ENCODE data around the gene ARHGAP33.

The ARHGAP33 gene

DNA sequence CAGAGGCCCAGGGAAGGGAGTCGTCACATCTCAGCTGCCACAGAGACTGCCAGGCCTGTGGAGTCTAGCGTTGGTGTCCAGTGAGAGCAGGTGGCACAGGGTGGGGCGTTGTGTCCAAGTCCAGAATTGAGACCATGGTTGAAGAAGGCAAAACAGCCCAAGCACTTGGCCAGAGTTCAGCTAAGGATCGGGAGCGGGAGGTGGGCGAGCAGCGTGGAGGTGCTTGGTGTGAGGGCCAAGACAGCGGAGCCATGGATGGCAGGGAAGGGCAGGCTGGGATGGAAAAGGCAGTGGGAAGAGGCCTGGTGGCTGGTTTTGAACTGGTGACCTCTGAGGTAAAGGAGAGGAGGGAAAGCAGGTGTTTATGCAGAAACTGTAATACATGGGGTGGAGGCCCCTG is 41.1 kb upstream of the ARHGAP33 start:
- no peak for TF ChIP-seq ZNF274 (IDR thresholded peaks at IDR 0.05; ENCODE audit: low read depth, low read length)
- no peak overlapping the region for H3K4me3 ChIP-seq (ENCODE audit: low read length)

- TF ChIP-seq ZNF274 (IDR thresholded peaks at IDR 0.05; ENCODE audit: low read depth, low read length), result no peak
- no peak overlapping the region for H3K4me3 ChIP-seq (ENCODE audit: low read length)
Observed at GRCh38 chr19:35734889-35735288, 40.5 kb upstream of the ARHGAP33 start.

GRCh38 chr19:35736913-35737886 is 38.2 kb upstream of the ARHGAP33 start:
- no peak overlapping the region for H3K4me3 ChIP-seq (ENCODE audit: low read length)
- TF ChIP-seq ZNF274 (IDR thresholded peaks at IDR 0.05; ENCODE audit: low read depth, low read length), result no peak

- no peak overlapping the region for H3K4me3 ChIP-seq (ENCODE audit: low read length)
- TF ChIP-seq ZNF274 (IDR thresholded peaks at IDR 0.05; ENCODE audit: low read depth, low read length), result no peak
Observed at GRCh38 chr19:35738021-35738886, 37.1 kb upstream of the ARHGAP33 start.

DNA sequence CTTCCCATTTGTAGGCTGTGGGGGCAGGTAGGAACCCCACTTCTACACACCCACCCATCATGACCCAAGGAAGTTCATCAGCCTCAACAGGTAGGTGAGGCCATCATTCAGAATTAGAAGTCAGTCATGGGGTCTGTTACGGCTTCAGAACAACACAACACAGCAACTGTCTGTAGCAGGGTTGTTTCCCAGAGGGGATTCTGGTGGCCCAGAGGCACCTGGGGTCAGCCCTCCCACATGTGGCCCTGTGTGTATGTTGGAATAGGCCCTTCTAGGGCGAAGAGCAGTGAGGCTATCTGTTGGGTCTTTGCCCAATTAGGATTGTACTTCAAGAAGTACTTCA is 36.5 kb upstream of the ARHGAP33 start:
- no peak for TF ChIP-seq ZNF274 (IDR thresholded peaks at IDR 0.05; ENCODE audit: low read depth, low read length)
- H3K4me3 ChIP-seq (ENCODE audit: low read length), result no peak overlapping the region

DNA sequence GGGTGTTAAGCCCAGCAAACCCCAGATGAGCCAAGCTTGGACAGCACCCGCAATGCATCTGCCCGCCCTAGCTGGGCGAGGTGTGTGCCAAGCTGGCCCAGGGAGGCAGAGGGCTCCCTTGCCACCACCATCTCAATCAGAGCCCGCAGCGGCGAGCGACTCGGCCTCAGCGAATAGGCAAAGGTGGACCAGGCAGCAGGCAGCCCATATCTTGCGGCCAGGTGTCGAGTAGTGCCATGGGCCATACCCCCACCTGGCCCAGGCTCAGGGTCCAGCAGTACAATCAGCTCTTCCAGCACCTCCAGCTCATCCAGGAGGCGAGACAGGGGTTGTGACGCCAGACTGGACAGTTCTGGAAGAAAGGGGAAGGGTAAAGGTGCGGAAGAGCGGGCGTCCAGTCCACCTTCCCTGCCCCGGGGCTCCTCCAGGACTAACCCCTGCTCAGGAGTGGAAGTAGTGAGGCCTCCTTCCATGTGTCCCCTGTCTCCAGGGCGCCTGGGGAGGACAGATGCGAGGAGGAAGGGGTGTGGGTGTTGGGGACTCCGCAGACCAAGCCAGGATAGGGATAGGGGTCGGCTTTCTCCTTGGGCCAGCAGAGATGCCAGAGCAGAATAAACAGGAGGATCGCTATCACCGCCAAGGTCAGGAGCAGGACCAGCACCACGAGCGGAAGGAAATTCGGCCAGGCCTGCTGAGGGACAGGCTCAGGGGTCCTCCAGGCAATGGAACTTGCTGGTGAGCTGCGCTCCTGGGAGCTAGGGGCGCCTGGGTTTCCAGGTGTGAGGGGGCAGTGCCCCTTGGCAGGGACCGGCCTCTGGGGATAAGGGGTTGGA is 35.9 kb upstream of the ARHGAP33 start:
- no peak for TF ChIP-seq ZNF274 (IDR thresholded peaks at IDR 0.05; ENCODE audit: low read depth, low read length)
- H3K4me3 ChIP-seq (ENCODE audit: low read length), result peak overlapping the region; percentile 67; the same call in 1 of the 2 replicates

DNA sequence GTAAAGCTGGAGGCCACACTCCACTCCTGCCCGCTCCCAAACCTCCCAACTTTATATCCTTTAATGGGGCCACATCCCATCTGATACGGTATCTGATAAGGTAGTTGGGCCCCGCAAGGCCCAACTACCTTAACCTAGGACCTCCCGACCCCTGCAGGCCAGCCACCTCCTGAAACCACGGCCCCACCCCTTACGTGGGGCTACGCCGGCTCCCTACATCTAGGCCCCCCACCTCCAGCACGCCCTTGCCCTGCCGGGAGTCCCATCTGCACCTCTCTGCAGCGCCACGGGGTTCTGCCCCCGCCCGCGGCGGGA is 35.3 kb upstream of the ARHGAP33 start:
- no peak for TF ChIP-seq ZNF274 (IDR thresholded peaks at IDR 0.05; ENCODE audit: low read depth, low read length)
- peak overlapping the region; percentile 67 for H3K4me3 ChIP-seq (ENCODE audit: low read length)

DNA sequence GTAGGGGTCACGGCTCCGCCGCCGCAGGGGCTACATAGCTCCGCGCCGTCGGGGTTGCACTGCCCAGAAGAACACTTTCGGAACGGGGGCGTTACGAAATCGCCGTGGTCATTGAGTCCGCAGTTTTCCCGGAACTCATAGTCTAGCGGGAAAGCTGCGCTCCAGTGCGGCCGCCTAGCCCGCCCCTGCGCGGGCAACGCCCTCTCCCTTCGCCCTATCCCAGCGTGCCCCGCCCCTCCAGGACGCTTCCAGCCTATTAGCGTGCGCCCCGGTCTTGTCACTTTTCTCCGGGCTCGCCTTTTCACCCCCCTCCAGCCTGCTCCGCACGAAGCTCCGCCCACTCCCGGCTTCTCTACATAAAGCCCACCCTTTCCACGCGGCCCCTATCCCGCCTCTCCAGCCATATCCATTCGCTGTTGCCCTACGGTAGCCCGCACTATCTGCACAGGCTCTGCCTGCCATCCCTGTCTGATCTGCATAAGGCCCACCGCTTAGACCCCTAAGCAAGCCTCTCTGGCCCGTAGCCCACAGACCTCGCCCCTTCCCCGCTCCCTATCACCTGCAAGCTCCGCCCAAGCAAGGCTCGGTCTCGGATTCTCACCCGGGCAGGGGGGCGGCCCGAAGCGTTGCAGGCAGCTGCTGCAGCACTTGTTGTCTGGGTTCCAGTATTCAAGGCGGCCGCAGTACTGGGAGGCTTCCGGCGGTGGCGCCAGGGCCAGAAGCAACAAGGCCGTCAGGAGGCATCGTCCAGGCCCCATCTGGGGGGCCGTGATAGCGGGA is 34.8 kb upstream of the ARHGAP33 start:
- H3K4me3 ChIP-seq (ENCODE audit: low read length), result peak overlapping the region; percentile 67
- TF ChIP-seq ZNF274 (IDR thresholded peaks at IDR 0.05; ENCODE audit: low read depth, low read length), result no peak

DNA sequence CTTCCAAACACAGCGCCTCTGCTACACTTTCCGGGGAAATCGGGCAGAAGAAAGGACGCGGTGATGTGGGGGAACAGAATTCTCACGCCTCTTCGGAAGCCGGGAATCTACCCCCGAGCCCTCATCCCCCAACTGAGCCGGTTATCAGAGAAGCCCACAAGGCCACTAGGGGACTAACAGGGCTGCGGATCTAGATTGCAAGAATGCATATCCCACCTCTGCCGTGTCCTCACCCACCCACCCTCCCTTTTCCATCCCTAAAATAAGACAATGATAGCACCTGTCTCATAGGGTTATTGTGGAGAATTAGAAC is 34.2 kb upstream of the ARHGAP33 start:
- no peak for TF ChIP-seq ZNF274 (IDR thresholded peaks at IDR 0.05; ENCODE audit: low read depth, low read length)
- H3K4me3 ChIP-seq (ENCODE audit: low read length), result peak overlapping the region; percentile 56

GRCh38 chr19:35742121-35742724 is 33.1 kb upstream of the ARHGAP33 start, which contains the start of gene IGFLR1:
Gene IGFLR1, minus strand, starts transcription at chr19:35742452. Its CDS starts 1,272 bp downstream, at chr19:35741180.
- TF ChIP-seq ZNF274 (IDR thresholded peaks at IDR 0.05; ENCODE audit: low read depth, low read length), result no peak
- H3K4me3 ChIP-seq (ENCODE audit: low read length), result peak within 1 kb of the TSS; percentile 56

GRCh38 chr19:35743640-35744429 is 31.5 kb upstream of the ARHGAP33 start:
- peak overlapping the region; percentile 79; the same call in 1 of the 2 replicates for H3K4me3 ChIP-seq (ENCODE audit: low read length)
- no peak for TF ChIP-seq ZNF274 (IDR thresholded peaks at IDR 0.05; ENCODE audit: low read depth, low read length)
